HG03575 (cell line): ENCODE data around the gene NECAB2.

ENCODE experiments used
- ATAC-seq: cut with Tn5 transposase; IDR thresholded peaks from one replicate; pipeline ENCODE4 v1.9.1; 2021; ENCODE audit not compliant: unreplicated experiment, insufficient number of reproducible peaks, low FRiP score; ENCODE audit errors: extremely low read depth

The NECAB2 gene

DNA sequence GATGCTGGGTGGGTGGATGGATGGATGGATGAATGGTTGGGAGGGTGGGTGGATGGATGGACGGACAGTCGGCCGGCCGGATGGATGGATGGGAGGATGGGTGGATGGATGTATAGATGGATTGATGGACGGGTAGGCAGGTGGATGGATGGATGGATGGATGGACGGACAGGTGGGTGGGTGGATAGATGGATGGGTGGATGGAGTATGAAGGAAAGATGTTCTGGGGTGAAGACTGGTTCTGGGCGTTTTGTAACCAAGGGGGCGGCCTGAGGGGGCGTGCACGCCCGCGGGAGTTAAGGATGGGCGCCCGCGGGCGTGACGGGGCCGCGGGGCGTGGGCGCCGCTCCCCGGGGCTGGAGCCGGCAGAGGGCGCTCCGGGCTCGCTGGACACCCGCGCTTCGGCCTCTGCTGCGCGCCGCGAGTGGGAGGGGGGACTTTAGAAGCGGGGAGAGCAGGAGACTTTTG is at the start of gene NECAB2:
Gene NECAB2, plus strand, starts transcription at position 407 of the 468 bp plus-strand sequence. CDS start 405 bp downstream, outside the sequence.
- no peak for ATAC-seq

DNA sequence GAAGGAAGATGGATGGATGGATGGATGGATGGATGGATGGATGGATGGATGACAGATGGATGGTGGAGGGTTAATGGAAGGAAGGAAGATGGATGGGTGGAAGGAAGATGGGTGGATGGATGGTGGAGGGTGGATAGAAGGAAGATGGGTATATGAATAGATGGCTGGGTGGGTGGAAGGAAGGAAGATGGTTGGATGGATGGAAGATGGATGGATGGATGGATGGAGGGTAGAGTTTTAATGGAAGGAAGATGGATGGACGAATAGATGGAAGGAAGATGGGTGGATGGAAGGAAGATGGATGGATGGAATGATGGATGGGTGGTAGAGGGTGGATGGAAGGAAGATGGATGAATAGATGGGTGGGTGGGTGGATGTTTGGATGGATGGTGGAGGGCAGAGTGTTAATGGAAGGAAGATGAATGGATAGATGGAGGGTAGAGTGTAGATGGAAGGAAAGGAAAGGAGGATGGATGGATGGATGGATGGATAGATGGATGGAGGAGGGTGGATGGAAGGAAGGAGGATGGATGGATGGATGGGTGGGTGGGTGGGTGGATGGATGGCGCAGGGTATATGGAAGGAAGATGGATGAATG is 47.1 kb upstream of the NECAB2 start:
- no peak for ATAC-seq

DNA sequence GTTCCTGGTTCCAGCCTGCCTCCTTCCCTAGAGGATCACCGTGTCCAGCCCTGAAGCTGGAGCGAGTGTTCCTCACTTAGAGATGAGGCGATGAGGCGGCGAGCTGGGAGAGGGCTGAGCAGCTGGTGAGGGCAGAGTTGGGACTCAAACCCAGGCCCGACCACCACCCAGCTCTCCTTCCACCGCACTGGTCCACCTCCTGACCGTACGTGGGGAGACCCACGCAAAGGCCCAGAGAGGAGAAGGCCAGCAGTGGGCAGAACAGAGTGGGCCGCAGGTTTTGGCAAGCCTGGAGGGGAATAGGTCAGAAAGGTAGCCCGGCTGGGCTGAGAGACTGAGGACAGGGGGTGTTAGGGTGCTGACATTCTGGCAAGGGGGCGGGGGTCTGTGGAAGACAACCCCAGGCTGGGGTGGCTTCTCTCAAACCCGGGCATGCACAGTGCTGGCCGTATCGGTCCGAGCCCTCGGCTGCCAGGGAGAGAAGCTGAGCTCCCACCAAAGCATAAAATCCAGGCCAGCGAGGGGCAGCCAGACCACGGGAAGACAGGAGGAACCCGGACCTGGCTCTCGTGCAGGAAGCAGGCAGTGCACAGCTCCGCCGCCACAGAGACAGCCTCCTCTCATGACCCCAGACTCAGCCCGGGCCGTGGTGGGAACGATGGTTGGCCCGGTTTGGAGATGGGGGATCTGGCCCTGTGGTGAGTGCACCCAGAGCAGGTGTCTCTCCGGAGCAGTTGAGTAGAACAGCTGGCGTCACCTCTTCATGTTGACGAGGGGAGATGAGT is 44.3 kb upstream of the NECAB2 start:
- ATAC-seq, result no peak

DNA sequence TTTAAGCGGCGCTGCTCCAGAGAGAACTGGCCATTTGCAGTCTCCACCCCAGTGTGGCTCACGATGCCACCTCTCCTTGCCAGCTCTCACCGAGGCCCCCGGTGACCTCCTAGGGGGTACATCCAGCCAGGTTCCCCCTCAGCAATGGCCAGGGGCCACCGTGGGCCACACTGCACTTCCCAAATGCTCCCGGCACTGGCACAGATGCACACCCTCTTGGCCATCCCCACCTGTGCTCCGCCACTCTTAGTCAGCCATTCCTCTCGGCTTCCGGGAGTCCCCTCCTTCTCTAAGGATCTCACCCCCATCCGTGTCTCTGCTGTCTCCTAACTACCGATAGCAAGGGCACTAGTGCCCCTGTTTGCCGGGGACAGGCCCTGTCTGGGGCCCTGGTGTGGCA is 43.4 kb upstream of the NECAB2 start:
- no peak for ATAC-seq

DNA sequence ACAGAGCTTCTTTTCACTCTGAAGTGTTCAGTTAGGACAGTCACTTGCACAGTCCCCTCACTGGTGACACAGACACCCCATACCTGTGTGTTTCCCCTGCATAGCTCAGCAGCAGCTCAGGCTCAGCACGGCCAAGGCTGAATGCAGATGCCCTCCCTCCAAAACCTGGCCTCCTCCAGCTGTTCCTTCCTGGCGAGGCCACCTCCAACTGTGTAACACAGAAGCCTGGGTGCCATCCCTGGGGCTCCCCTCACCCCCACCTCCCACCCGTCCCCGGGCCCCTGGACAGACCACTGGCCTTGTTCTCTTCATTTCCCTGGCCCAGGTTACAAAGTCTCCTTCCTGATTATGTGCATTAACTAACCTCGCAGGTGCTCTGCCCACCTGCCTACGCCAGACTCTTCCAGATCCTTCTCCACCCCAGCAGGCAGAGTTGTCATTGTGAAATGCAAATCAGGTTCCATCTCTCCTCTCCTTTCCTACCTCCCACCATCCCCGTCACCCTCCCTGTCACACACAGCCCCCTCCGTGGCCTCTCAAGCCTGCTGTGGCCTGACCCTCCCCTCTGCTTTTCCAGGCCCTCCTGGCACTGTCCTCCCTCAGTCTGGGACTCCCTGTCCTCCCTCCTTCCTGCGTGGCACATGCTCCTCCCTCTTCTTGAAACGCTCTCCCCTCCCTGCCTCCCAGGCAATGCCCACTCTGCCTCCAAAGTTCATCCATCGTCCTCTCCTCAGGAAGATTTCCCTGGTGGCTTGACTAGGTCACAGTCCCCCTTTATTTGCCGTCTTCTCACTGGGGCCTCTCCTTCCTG is 42.7 kb upstream of the NECAB2 start:
- ATAC-seq, result no peak

DNA sequence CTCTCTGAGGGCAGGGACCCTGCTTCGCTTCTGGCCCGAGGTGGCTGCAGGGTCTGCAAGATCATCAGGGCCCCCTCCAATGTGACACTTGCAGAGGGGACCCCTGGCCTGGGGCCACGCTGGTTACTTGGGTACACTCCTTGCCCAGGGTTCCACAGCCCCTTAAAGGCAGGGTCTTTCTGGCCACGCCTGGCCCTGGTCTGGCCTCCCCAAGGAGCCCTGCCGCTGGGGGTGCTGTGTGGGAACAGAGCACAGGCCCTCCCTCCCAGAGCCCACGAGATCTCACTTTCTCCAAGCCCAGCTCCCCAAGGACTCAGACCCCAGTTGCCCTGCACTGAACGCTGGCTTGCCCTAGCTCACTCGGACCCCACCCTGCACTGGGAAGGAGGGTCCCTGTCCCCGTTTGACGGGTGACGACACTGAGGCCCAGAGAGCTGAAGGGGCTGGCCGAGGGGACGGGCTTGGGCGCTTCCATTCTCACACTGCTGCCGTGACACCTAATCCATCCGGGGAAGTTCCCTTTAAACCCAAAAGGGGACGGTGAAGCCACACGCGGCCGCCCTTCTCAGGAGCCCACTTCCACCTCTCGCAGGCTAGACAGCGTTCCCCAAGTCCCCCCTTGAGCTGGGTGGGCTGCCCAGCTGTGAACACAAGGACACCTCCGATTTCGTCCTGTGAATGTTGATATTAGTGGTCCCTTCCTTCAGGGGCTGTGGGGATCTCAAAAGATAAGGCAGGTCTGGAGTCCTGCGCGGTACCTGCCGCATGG is 41.9 kb upstream of the NECAB2 start:
- no peak for ATAC-seq

DNA sequence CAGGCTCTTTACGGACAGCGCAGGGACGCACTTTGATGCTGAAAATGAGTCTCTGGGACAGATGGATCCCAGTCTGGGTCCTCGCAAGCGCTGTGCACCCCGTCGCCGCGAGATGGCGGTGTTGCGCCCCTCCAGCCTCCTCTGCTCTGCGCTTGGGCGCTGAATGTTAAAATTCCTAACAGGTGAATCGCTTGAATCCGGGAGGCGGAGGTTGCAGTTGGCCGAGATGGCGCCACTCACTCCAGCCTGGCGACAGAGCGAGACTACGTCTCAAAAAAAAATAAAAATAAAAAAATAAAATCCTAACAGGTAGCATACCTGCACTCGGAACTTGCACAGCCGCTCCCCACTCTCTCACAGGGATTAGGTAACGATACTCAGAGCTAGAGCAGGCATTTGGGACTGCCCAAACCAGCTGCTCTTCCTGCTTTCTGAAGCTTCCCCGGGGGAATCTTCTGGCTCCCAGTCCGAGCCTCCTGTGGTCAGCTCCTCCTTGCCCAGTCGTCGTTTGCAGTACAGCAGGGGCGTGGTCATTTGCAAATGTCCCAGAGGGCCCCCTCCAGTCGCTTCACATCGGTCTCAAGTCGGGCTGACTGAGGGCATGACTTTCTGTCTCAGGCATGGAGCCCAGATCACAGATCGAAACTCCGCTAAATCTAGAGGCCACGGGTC is 41.2 kb upstream of the NECAB2 start:
- no peak for ATAC-seq

DNA sequence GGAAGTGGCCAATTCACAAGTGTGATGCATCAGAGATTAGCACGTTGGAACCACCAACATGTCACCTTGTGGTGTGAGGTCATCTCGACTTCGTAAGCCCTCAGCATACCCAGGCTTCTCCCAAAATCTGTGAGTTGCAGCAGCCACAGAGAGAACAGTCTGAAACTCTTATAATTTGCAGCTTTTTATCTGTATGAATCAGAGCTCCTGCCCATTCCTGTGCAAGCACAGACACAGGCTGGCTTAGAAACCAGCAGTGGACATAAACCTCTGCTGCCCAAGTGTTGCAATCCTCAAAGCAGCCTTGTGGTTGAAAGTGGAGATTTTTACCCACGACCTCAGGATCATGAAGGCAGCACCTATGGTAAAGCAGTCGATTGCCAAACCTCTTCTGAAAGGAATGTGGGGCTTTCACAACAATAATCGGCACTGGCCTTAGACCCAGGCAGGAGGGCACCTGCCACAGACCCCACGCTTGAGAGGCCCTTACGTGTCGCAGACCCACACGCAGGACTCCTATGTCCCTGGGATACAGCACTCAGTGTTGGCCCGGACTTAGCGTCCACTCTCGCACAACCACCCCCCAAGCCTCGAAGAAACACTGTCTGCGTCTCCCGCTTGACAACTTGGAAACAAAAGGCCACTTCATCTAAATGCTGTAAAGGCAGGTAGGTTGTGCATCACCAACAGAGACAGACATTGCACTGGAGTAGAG is 39.5 kb upstream of the NECAB2 start:
- ATAC-seq, result no peak

DNA sequence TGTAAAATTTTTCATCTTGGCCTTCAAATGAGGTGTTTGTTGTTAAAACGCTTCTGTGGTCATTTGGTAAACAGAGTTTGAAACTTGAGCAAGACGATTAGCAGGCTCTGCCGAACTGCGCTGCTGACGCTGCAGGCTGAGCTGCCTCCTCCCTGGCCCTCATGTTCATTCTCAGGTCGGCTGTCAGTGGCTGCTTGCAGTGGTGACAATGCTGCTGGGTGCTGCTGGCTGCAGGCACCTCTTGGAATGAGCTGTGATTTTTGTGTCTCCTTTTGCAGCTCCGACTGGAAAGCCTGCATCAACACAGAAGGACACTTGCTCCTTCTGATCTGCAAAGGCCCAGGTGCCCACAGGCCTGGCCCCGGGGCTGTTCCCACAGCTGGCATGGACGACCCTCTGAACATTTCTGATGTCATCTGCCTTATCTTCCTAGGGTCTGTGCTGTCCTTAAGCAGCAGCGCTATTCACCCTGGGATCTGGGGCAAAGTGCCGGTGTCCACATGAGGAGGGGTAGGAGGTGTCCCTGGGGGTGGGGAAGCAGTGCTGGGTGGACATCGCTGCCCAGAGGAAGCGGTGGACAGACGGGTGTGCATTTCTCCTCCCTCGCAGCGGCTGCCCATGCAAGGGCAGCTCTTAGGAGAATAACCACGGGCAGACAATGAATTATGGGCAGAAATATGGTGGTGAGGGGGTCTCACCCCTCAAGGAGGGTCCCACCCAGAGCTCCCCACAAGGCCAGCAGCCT is 38.1 kb upstream of the NECAB2 start:
- ATAC-seq, result no peak

DNA sequence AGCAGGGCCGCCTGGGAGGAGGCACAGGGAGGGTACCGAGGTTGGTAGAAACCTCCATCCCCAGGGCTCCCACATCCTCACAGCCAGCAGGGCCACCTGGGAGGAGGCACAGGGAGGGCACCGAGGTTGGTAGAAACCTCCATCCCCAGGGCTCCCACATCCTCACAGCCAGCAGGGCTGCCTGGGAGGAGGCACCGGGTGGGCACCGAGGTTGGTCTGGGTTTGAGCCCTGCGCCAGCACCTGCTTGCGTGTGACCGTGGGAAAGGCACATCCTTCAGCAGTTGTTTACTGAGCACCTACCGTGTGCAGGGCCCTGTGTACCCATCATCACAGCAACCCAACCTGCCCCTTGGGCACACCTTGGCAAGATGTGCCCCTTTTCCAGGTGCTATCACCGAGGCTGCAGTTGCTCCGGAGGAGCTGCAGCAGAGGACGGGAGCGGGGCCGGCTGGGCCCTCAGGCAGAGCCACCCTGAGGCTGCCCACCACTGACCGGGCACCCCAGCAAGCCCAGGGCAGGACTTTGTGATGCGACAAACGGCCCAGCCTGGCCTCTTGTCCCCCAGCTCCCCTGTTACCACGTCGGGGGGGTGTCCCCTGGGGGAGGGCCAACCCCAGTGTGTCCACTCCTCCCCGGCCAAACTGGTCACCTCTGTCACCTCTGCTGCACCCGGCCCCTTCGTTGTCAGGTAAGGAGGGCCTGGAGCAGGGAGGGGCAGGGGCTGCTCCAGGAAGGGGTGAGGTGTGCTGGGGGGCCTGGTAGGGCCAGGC is 37.1 kb upstream of the NECAB2 start:
- no peak for ATAC-seq

DNA sequence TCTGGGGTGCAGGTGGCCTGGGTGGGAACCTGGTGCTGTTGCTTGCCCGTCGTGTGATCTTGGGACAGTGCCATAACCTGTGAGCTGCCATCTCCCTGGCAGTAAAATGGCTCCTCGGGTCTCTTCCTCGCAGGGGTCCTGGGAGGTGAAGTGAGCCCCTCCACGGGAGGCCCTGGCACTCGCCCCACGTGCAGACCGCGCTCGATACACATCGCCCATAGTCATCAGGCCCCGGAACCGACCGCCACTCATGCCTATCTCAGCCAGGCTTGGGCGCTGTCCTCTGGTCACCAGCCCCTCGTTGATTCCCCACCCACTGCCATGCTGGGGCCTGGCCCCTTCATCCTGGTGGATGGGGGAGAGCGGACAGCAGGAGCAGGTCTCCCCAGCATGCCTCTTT is 36.5 kb upstream of the NECAB2 start:
- no peak for ATAC-seq

DNA sequence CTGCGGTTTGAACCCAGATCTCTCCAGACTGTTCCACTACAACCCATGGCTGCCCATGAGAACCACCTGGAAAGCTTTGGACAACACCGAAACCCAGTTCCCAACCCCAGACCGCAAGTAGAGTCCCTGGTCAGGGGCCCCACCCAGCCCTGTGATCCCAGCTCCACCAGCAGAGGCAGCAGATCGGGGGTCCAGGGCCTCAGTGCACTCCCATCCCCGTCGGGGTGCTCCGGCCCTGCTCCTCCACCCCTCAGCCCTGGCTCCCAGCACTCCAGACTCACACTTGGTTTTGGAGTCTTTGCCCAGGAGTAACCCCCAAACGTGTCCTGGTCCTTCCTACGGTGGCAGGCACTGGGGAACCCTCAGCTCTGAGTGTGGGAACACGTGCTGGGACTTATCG is 35.7 kb upstream of the NECAB2 start:
- no peak for ATAC-seq

DNA sequence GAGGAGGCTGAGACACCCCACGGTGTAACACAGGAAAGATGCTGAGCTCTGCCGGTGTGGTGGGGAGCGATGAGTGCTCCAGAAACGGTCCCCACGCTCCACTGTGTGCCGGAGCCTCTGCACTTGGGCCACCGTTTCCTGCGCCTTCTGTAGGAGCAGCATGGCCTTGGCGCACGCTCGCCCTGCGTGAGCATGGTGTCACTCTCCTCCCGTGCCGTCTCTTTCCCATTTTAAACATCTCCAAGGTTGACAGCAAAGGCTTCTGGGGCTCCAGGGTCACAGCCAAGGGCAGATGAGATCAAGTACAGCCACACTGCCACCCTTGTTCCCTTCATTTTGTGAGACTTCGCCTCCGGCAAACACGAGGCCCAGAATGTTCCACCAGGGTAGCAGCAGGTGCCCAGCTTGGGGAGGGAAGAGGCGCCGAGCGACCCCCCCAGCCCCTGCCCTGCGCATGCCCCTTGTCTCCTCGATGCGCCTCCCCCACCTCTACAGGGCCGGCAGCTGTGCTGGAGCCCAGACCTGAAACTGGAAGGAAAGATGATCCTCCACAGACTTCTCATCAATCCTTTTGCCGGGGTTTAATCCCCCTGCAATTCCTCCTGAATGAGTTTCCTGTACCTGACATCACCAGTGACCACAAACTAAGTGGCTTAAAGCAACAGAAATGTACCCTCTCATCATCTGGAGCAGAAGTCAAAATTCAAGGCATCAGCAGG is 34.9 kb upstream of the NECAB2 start:
- ATAC-seq, result no peak

DNA sequence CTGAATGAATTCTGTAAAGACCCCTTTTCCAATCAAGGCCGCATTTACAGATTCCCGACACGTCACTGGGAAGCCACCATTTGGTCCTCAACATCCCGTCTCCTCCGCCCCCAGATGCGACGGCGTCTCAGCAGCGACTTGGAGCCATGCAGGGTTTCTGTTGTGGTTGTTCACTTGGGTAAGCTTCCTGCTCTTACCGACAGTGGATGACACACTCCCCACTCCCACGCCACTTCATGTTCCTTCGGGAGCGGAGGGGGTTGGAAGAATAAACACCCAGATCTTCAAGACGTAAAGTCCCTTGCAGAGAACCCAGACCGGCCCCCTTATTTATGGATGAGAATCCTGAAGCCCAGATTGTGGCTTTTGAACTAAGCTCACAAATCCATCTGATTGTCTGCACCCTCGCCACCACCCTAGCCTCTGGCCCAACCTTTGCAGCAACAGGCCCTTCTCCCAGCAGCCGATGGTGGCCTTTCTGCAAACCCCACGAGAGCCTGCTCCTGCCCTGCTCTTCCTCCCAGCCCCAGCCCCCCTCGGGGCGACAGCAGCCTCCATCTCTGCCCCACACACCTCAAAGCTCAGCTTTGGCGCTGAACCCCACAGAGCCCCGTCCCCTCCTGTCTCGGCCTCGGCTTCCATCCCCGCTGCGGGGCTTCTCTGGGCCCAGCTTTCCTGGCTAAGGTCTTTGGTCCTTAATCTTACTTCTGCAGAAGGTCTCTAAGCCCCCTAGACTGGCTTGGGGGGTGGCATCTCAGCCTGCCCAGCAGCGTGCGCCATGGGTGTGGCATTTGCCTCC is 34.0 kb upstream of the NECAB2 start:
- no peak for ATAC-seq

DNA sequence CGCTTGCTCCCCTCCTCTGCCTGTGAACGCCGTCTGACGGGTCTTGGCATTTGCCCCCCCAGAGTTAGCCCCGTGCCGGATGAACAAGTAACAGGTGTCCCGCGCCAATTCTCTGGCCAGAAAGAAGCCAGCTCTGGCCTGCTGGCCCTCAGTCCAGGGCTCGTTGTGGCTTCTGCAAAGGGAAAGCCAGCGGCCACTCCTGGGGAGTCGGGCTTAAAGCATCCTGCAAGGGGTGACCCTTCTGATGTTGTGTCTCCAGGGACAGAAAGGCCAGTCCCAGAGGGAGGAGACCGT is 33.4 kb upstream of the NECAB2 start:
- no peak for ATAC-seq
